Osteocyte (in vitro differentiated cells): ENCODE data around the gene ABCC1. TPM values are rescaled to one million over a fixed set of nuclear protein-coding genes. Genes with fewer than 3 reads are reported as not detected.
"Not testable (repeated sequence)": the region's sequence is repeated elsewhere in the genome, so short reads cannot be mapped to it uniquely, and the experiment has no call there.

Source experiments
- DNase-seq: peaks from one replicate; pipeline ENCODE4 v3.0.0; 2021; ENCODE audit warnings: mixed read lengths; ENCODE audit not compliant: unreplicated experiment; ENCODE audit errors: extremely low spot score
- H3K27ac Mint-ChIP-seq: one replicate; pipeline ENCODE4 v1.8.0; 2021; ENCODE audit warnings: mild to moderate bottlenecking, mixed read lengths; ENCODE audit not compliant: unreplicated experiment
- H3K27me3 Mint-ChIP-seq: one replicate; pipeline ENCODE4 v1.8.0; 2021; ENCODE audit warnings: mixed read lengths; ENCODE audit not compliant: unreplicated experiment
- H3K36me3 Mint-ChIP-seq: one replicate; pipeline ENCODE4 v1.8.0; 2021; ENCODE audit warnings: mixed read lengths; ENCODE audit not compliant: unreplicated experiment
- H3K4me1 Mint-ChIP-seq: one replicate; pipeline ENCODE4 v1.8.0; 2021; ENCODE audit warnings: mixed read lengths; ENCODE audit not compliant: unreplicated experiment
- H3K4me3 Mint-ChIP-seq: one replicate; pipeline ENCODE4 v1.8.0; 2021; ENCODE audit warnings: mild to moderate bottlenecking, moderate library complexity, mixed read lengths; ENCODE audit not compliant: unreplicated experiment
- H3K9me3 Mint-ChIP-seq: one replicate; pipeline ENCODE4 v1.8.0; 2021; ENCODE audit warnings: mixed read lengths; ENCODE audit not compliant: unreplicated experiment
- total RNA-seq: library from RNA; stranded (reverse); gene quantifications from 2 replicates; pipeline ENCODE4 v1.2.1, GENCODE V29; 2021
- TF ChIP-seq, protein P1 (sequence below): fragments of 200-600 bp; sonication (generic); IDR thresholded peaks from 2 replicates; pipeline ENCODE4 v1.5.0; 2021; ENCODE audit warnings: antibody characterized with exemption, mild to moderate bottlenecking, moderate library complexity

The ABCC1 gene
- total RNA-seq, 1 donor from 2014 or later, result 256 TPM

DNA sequence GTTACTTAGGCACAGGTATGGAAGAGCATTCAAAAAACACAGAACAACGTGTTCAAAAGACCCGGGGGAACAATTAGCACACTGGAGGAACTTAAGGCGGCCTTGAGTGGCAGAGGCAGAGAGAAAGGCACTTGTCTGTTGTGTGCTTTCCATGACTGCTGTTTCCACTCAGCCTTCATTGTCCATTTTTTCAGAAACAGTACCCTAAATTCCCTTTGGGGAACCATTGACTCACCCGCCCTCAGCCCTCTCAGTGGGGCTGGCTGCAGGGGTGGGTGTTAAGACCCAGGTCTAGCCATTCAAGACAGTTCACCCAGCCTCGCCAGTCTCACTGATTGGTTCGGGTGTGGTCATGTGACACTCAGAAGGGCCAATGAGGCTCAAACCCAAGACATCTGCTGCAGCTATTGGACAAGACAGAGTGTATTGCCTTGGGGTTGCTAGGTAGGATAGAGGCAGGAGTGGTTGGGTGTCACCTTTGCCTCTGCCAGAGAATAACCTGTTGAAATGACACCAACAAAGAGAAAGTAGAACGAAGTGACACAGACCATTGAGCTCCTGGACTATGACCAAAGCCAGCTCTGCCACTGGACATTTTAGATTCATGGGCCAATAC lies 41.4 kb upstream of the ABCC1 start:
- H3K36me3 Mint-ChIP-seq, result peaks cover 1% of the 10 kb centered on the region
- peaks cover 6% of the 10 kb centered on the region for H3K4me1 Mint-ChIP-seq
- no peak for DNase-seq
- peaks cover 3% of the 10 kb centered on the region for H3K27me3 Mint-ChIP-seq
- no peak overlapping the region for H3K27ac Mint-ChIP-seq
- TF ChIP-seq, protein P1, sequence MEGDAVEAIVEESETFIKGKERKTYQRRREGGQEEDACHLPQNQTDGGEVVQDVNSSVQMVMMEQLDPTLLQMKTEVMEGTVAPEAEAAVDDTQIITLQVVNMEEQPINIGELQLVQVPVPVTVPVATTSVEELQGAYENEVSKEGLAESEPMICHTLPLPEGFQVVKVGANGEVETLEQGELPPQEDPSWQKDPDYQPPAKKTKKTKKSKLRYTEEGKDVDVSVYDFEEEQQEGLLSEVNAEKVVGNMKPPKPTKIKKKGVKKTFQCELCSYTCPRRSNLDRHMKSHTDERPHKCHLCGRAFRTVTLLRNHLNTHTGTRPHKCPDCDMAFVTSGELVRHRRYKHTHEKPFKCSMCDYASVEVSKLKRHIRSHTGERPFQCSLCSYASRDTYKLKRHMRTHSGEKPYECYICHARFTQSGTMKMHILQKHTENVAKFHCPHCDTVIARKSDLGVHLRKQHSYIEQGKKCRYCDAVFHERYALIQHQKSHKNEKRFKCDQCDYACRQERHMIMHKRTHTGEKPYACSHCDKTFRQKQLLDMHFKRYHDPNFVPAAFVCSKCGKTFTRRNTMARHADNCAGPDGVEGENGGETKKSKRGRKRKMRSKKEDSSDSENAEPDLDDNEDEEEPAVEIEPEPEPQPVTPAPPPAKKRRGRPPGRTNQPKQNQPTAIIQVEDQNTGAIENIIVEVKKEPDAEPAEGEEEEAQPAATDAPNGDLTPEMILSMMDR, result no peak
- no peak overlapping the region for H3K4me3 Mint-ChIP-seq
- peaks cover 5% of the 10 kb centered on the region for H3K9me3 Mint-ChIP-seq

DNA sequence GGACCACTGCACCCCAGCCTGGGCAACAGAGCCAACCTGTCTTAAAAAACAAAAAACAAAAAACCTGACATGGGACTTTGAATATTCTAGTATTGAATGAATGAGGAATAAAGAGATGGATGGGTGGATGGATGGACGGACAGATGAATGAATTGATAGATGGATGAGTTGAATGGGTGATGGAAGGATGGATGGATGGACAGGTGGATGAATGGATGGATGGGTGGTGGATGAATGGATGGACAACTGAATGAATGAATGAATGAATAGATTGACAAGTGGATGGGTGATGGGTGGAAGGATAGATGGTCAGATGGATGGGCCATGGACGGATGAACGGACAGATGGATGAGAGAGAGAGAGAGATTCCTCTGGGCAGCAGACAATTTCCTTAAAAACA lies 38.2 kb upstream of the ABCC1 start:
- Mint-ChIP-seq H3K4me1 (peaks cover 6% of the 10 kb centered on the region), H3K27ac (no peak overlapping the region), H3K4me3 (no peak overlapping the region), H3K9me3 (peaks cover 3% of the 10 kb centered on the region), H3K27me3 (no peaks in the 10 kb centered on the region), H3K36me3 (peaks cover 1% of the 10 kb centered on the region)
- no peak for DNase-seq
- TF ChIP-seq, protein P1, result no peak

DNA sequence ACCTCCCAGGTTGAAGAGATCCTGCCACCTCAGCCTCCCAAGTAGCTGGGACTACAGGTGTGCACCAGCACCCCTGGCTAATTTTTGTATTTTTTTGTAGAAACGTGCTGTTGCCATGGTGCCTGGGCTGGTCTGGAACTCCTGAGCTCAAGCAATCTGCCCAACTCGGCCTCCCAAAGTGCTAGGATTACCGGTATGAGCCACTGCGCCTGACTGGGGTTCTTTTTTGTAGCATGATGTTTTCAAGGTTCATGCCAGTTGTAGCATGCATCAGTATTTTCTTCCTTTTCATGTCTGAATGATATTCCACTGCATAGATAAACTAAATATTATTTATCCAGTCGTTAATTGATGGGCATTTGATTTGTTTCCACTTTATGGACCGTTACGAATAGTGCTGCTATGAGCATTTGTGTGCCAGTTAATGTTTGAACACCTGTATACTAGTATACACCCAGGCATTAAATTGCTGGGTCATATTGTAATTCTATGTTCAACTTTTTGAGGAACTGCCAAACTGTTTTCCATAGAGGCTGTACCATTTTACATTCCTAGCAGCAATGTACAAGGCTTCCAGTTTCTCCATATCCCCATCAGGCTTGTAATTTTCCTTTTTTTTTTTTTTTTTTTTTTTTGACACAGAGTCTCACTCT lies 36.2 kb upstream of the ABCC1 start:
- Mint-ChIP-seq H3K36me3 (no peaks in the 10 kb centered on the region), H3K27me3 (no peaks in the 10 kb centered on the region), H3K27ac (no peak overlapping the region), H3K9me3 (no peaks in the 10 kb centered on the region), H3K4me3 (no peak overlapping the region), H3K4me1 (peaks cover 6% of the 10 kb centered on the region)
- TF ChIP-seq, protein P1, result no peak
- no peak for DNase-seq

DNA sequence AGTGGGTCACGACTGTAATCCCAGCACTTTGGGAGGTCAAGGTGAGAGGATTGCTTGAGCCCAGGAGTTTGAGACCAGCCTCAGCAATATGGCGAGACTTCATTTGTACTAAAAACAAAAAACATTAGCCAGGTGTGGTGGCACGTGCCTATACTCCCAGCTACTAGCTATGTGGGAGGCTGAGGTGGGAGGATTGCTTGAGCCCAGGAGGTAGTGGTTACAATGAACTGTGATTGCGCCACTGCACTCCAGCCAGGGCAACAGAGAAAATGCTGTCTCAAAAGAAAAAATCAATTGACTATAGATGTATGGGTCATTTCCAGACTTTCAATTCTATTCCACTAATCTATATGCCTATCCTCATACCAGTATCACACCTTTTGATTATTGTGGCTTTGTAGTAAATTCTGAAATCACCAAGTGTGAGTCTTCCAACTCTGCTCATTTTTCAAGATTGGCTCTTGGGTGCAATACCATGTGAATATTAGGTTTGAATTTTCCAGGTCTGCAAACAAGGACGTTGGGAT lies 33.8 kb upstream of the ABCC1 start:
- Mint-ChIP-seq H3K27ac (no peak overlapping the region), H3K36me3 (no peaks in the 10 kb centered on the region), H3K4me3 (no peak overlapping the region), H3K27me3 (no peaks in the 10 kb centered on the region), H3K9me3 (no peaks in the 10 kb centered on the region), H3K4me1 (peaks cover 14% of the 10 kb centered on the region)
- DNase-seq, result no peak
- TF ChIP-seq, protein P1, result no peak

DNA sequence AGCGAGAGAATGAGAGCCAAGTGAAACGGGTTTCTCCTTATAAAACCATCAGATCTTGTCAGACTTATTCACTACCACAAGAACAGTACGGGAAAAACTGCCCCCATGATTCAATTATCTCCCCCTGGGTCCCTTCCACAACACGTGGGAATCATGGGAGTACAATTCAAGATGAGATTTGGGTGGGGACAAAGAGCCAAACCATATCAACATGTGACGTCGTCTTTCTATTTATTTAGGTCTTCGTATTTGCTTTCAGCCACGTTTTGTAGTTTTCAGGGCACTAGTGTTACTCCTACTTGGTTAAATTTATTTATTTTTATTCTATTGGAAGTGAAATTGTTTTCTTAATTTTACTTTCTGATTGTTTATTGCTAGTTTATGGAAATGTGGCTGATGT lies 33.1 kb upstream of the ABCC1 start:
- Mint-ChIP-seq H3K36me3 (no peaks in the 10 kb centered on the region), H3K4me3 (no peak overlapping the region), H3K27me3 (no peaks in the 10 kb centered on the region), H3K9me3 (no peaks in the 10 kb centered on the region), H3K27ac (no peak overlapping the region), H3K4me1 (peaks cover 14% of the 10 kb centered on the region)
- TF ChIP-seq, protein P1, result no peak
- no peak for DNase-seq

DNA sequence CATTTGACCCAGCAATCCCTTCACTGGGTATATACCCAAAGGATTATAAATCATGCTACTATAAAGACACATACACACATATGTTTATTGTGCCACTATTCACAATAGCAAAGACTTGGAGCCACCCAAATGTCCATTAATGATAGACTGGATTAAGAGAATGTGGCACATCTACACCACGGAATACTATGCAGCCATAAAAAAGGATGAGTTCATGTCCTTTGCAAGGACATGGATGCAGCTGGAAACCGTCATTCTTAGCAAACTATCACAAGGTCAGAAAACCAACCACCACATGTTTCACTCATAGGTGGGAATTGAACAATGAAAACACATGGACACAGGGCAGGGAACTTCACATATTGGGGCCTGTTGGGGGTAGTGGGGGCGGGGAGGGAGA lies 31.1 kb upstream of the ABCC1 start:
- not testable (repeated sequence) for H3K4me1 Mint-ChIP-seq, H3K36me3 Mint-ChIP-seq, H3K4me3 Mint-ChIP-seq, H3K9me3 Mint-ChIP-seq, H3K27me3 Mint-ChIP-seq, DNase-seq, H3K27ac Mint-ChIP-seq
